HepG2 (cell line): ENCODE data around the gene KRTAP5-9. TPM values are rescaled to one million over a fixed set of nuclear protein-coding genes. Genes with fewer than 3 reads are reported as not detected.

Experiments
- ATAC-seq: fragments of 200-7000 bp; cut with Tn5 transposase; 3 replicates; pipeline ENCODE4 v1.9.1; 2020; ENCODE audit warnings: mild to moderate bottlenecking, moderate library complexity
- BruUV-seq: library from RNA; stranded (reverse); fragments of 400-500 nt; replicated peaks from 2 replicates; lab custom pipeline; 2021; lab: Mats Ljungman, UMichigan
- CTCF ChIA-PET: fragments of 300-600 bp; formaldehyde crosslinking; extraction: SDS; loops from one replicate; lab custom pipeline; 2021; ENCODE audit warnings: low total read pairs, inconsistent platforms, low intra/inter-chr PET ratio; lab: Yijun Ruan, JAX
- POLR2A ChIA-PET: fragments of 350-600 bp; sonication (Branson Sonifier 250); formaldehyde crosslinking; loops from one replicate; lab custom pipeline; 2020; ENCODE audit warnings: antibody characterized with exemption, inconsistent platforms; lab: Yijun Ruan, JAX
- DNase-seq: peaks from one replicate; pipeline ENCODE4 v3.0.0-alpha.2; 2015; ENCODE audit warnings: low spot score
- FAIRE-seq: peaks from 3 replicates; lab custom pipeline; 2011; peaks lifted over from hg19 to GRCh38; lab: Jason Lieb, UNC
- H2AFZ ChIP-seq: one replicate; pipeline ENCODE4 v1.6.1; 2011; ENCODE audit warnings: low read length, inconsistent platforms
- H3K27ac ChIP-seq: fragments of 300-600 bp; 3 replicates; pipeline ENCODE4 v1.8.0; 2011; ENCODE audit warnings: mixed run types, mild to moderate bottlenecking, mixed read lengths, low read length, inconsistent platforms; ENCODE audit not compliant: insufficient read depth; ENCODE audit errors: extremely low read length
- H3K27me3 ChIP-seq, 2 experiments: fragments of 200-600 bp in 1 of 2; 2 replicates in 1 of 2; 3 replicates in 1 of 2; pipeline versions ENCODE4 v1.6.0 to v1.8.0; 2011; ENCODE audit warnings: low read length in 2 of 2, mild to moderate bottlenecking in 2 of 2, moderate library complexity in 2 of 2, inconsistent platforms in 1 of 2; ENCODE audit not compliant: insufficient read depth in 2 of 2, control insufficient read depth in 1 of 2
- H3K36me3 ChIP-seq, 2 experiments: fragments of 200-600 bp in 1 of 2; replicated peaks in 1 of 2; 2 replicates in 1 of 2; 3 replicates in 1 of 2; pipeline versions ENCODE4 v1.5.1 to v1.8.0; 2011; ENCODE audit warnings: low read length in 2 of 2, inconsistent platforms in 1 of 2; ENCODE audit not compliant: insufficient read depth in 2 of 2, control insufficient read depth in 1 of 2
- H3K4me1 ChIP-seq: 2 replicates; pipeline ENCODE4 v1.5.1; 2012; ENCODE audit warnings: low read length, inconsistent platforms; ENCODE audit not compliant: insufficient read depth
- H3K4me2 ChIP-seq: 2 replicates; pipeline ENCODE4 v1.6.0; 2011; ENCODE audit warnings: low read depth, low read length, inconsistent platforms
- H3K4me3 ChIP-seq, 3 experiments: fragments of 200-600 bp in 1 of 3; sonication (generic), shearing (Covaris generic) in 1 of 3; replicated peaks in 1 of 3; 2 replicates each; pipeline ENCODE4 v1.5.1; 2011 to 2016; ENCODE audit warnings: low read length in 3 of 3, inconsistent platforms in 2 of 3, low read depth in 2 of 3, mild to moderate bottlenecking in 2 of 3, control low read depth in 1 of 3, mixed read lengths in 1 of 3; ENCODE audit not compliant: insufficient read depth in 1 of 3
- H3K79me2 ChIP-seq: one replicate; pipeline ENCODE4 v1.6.1; 2011; ENCODE audit warnings: low read length, inconsistent platforms; ENCODE audit not compliant: insufficient read depth
- H3K9ac ChIP-seq: 2 replicates; pipeline ENCODE4 v1.6.0; 2011; ENCODE audit warnings: mild to moderate bottlenecking, low read depth, low read length, inconsistent platforms; ENCODE audit not compliant: insufficient read depth
- H3K9me3 ChIP-seq: 2 replicates; pipeline ENCODE4 v1.5.1; 2012; ENCODE audit warnings: mild to moderate bottlenecking, low read length
- H4K20me1 ChIP-seq: 2 replicates; pipeline ENCODE4 v1.6.0; 2011; ENCODE audit warnings: inconsistent platforms, mild to moderate bottlenecking, low read length, moderate library complexity; ENCODE audit not compliant: insufficient read depth
- ADNP ChIP-seq: sonication (generic); formaldehyde crosslinking; IDR thresholded peaks from 2 replicates; pipeline ENCODE4 v1.4.0; 2020; ENCODE audit warnings: missing genetic modification reagents
- ATF7 ChIP-seq, 2 experiments: fragments of 450-650 bp in 1 of 2; sonication (generic) in 1 of 2; formaldehyde crosslinking in 1 of 2; IDR thresholded peaks; 2 replicates each; pipeline versions ENCODE4 v1.4.0 to v1.6.1; 2016 to 2020; ENCODE audit warnings: antibody characterized with exemption in 1 of 2, mild to moderate bottlenecking in 1 of 2, missing genetic modification reagents in 1 of 2
- LCORL ChIP-seq, 2 experiments: fragments of 450-650 bp in 1 of 2; sonication (generic) in 1 of 2; formaldehyde crosslinking in 1 of 2; IDR thresholded peaks; 2 replicates each; pipeline versions ENCODE4 v1.5.0 to v1.6.1; 2017 to 2020; ENCODE audit warnings: antibody characterized with exemption in 1 of 2, missing genetic modification reagents in 1 of 2
- MAFG ChIP-seq: sonication (generic); formaldehyde crosslinking; IDR thresholded peaks from 2 replicates; pipeline ENCODE4 v1.5.1; 2020; ENCODE audit warnings: mild to moderate bottlenecking, missing genetic modification reagents
- NBN ChIP-seq: fragments of 450-650 bp; conservative IDR thresholded peaks from 2 replicates; pipeline ENCODE4 v1.6.1; 2017
- RAD51 ChIP-seq: fragments of 450-650 bp; IDR thresholded peaks from 2 replicates; pipeline ENCODE4 v1.6.1; 2016; ENCODE audit warnings: borderline replicate concordance
- RERE ChIP-seq: IDR thresholded peaks from 2 replicates; pipeline ENCODE4 v1.6.1; 2016; ENCODE audit warnings: low read depth, missing genetic modification reagents, missing compliant biosample characterization
- ZBTB43 ChIP-seq: sonication (generic); formaldehyde crosslinking; conservative IDR thresholded peaks from 2 replicates; pipeline ENCODE4 v1.4.0; 2020; ENCODE audit warnings: missing genetic modification reagents
- ZNF282 ChIP-seq: fragments of 450-650 bp; IDR thresholded peaks from 2 replicates; pipeline ENCODE4 v1.6.1; 2018; ENCODE audit not compliant: partially characterized antibody
- ZNF572 ChIP-seq: sonication (generic); formaldehyde crosslinking; IDR thresholded peaks from 2 replicates; pipeline ENCODE4 v1.5.1; 2020; ENCODE audit warnings: mild to moderate bottlenecking, missing genetic modification reagents
- ZNF747 ChIP-seq: sonication (generic); formaldehyde crosslinking; IDR thresholded peaks from 2 replicates; pipeline ENCODE4 v1.8.1; 2023; ENCODE audit warnings: missing genetic modification reagents, mild to moderate bottlenecking, borderline replicate concordance
- whole genome bisulfite sequencing: methylation state at CpG from one replicate; pipeline ENCODE4 v1.1.6; 2017; ENCODE audit warnings: low lambda C conversion rate; 5-methylcytosine and 5-hydroxymethylcytosine counted together
- in situ Hi-C: cut with HindIII; loops from 2 replicates; pipeline ENCODE4 v1.10.0; 2017; ENCODE audit warnings: low pct_unique_long_range_greater_than_20kb; ENCODE audit not compliant: extremely low pct_ligation_motif_present
- intact Hi-C: fragments of 100-400 bp; cut with micrococcal nuclease; formaldehyde crosslinking; loops from one replicate; pipeline ENCODE4 v1.10.0; 2022; ENCODE audit not compliant: unreplicated experiment
- polyA plus RNA-seq, 8 experiments: library from polyadenylated mRNA; depleted of rRNA in 3 of 8; stranded (reverse) in 7 of 8; unstranded in 1 of 8; fragments of >200 nt; fragmentation: Illumina TruSeq in 4 of 8; extraction: Trizol in 4 of 8; gene quantifications; 2 replicates each; pipeline versions ENCODE4 v1.2.1 to v1.2.3, GENCODE V29; 2011 to 2016; ENCODE audit warnings: low read depth in 4 of 8, missing spikeins in 1 of 8, mixed read lengths in 1 of 8; ENCODE audit not compliant: insufficient read depth in 1 of 8
- total RNA-seq, 5 experiments: library from RNA; depleted of rRNA; stranded (reverse); fragments of >200 nt; fragmentation: Illumina TruSeq; extraction: Trizol; gene quantifications; 2 replicates each; pipeline ENCODE4 v1.2.3, GENCODE V29; 2016; ENCODE audit warnings: low read depth in 1 of 5
- TF ChIP-seq, protein P1 (sequence below): sonication (generic); formaldehyde crosslinking; IDR thresholded peaks from 2 replicates; pipeline ENCODE4 v1.5.0; 2020; ENCODE audit warnings: mild to moderate bottlenecking, missing genetic modification reagents, moderate library complexity
- TF ChIP-seq, protein P2 (sequence below): fragments of 450-650 bp; IDR thresholded peaks from 2 replicates; pipeline ENCODE4 v1.6.1; 2017

KRTAP5-9 gene
- total and polyA plus RNA-seq, 2 of the 13 experiments (the other 11 are each of a cell fraction or from before 2014, with no cell fraction given) = 0.09 TPM; not detected in 1

DNA sequence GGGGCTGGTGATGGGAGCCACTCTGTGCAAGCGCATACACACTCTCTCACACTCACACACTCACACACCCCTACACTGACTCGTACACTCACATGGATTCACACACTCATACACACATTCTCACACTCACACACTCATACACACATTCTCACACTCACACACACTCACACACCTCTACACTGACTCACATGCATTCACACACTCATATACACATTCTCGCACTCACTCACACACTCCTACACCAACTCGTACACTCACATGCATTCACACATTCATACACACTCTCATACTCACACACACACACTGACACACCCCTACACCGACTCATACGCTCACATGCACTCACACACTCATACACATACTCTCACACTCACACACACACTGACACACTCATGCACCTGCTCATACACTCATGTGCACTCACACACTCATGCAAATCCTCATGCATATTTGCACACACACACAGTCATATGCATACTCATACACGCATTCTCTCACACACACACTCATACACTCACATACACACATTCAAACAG, 29.3 kb downstream of the KRTAP5-9 start:
- Histone ChIP-seq H2AFZ (no peak overlapping the region), H3K4me3 (no peak overlapping the region), H4K20me1 (no peaks in the 10 kb centered on the region), H3K9ac (no peak overlapping the region)
- intact Hi-C loops = no loop called here
- POLR2A ChIA-PET = no interaction called here
- 0 out of 2 replicates have a peak, but pooled peaks have one; percentile 6 for TF ChIP-seq ATF7 (IDR thresholded peaks at IDR 0.05)
- no peak for TF ChIP-seq ATF7 (CRISPR knock-in tag; IDR thresholded peaks at IDR 0.05)
- no peak for TF ChIP-seq RERE (CRISPR knock-in tag)
- TF ChIP-seq LCORL (IDR thresholded peaks at IDR 0.05) = 0 out of 2 replicates have a peak, but pooled peaks have one; percentile 36
- no peak for TF ChIP-seq LCORL (CRISPR knock-in tag; IDR thresholded peaks at IDR 0.05)
- no peak for TF ChIP-seq MAFG (CRISPR knock-in tag)
- no peak for TF ChIP-seq ZNF572
- TF ChIP-seq, protein P1, sequence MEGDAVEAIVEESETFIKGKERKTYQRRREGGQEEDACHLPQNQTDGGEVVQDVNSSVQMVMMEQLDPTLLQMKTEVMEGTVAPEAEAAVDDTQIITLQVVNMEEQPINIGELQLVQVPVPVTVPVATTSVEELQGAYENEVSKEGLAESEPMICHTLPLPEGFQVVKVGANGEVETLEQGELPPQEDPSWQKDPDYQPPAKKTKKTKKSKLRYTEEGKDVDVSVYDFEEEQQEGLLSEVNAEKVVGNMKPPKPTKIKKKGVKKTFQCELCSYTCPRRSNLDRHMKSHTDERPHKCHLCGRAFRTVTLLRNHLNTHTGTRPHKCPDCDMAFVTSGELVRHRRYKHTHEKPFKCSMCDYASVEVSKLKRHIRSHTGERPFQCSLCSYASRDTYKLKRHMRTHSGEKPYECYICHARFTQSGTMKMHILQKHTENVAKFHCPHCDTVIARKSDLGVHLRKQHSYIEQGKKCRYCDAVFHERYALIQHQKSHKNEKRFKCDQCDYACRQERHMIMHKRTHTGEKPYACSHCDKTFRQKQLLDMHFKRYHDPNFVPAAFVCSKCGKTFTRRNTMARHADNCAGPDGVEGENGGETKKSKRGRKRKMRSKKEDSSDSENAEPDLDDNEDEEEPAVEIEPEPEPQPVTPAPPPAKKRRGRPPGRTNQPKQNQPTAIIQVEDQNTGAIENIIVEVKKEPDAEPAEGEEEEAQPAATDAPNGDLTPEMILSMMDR = no peak
- peak; percentile 19 for TF ChIP-seq ZNF282
- TF ChIP-seq ADNP = no peak
- TF ChIP-seq, protein P2, sequence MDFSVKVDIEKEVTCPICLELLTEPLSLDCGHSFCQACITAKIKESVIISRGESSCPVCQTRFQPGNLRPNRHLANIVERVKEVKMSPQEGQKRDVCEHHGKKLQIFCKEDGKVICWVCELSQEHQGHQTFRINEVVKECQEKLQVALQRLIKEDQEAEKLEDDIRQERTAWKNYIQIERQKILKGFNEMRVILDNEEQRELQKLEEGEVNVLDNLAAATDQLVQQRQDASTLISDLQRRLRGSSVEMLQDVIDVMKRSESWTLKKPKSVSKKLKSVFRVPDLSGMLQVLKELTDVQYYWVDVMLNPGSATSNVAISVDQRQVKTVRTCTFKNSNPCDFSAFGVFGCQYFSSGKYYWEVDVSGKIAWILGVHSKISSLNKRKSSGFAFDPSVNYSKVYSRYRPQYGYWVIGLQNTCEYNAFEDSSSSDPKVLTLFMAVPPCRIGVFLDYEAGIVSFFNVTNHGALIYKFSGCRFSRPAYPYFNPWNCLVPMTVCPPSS = 0 out of 2 replicates have a peak, but pooled peaks have one; percentile 53
- TF ChIP-seq ZNF747 (CRISPR knock-in tag) = no peak
- 0 out of 2 replicates have a peak, but pooled peaks have one; percentile 32 for TF ChIP-seq NBN
- TF ChIP-seq RAD51 = 0 out of 2 replicates have a peak, but pooled peaks have one; percentile 16
- TF ChIP-seq ZBTB43 = 0 out of 2 replicates have a peak, but pooled peaks have one; percentile 26
- TF ChIP-seq, all 625 proteins: peak for 7
- no peaks in the 10 kb centered on the region for H3K9me3 ChIP-seq
- H3K4me2 ChIP-seq = no peak overlapping the region
- no peak overlapping the region for H3K27ac ChIP-seq
- H3K36me3 ChIP-seq = no peaks in the 10 kb centered on the region
- ATAC-seq = no peak
- 48% methylated on average over 7 of the region's 7 CpGs for WGBS
- in situ Hi-C loops = no loop called here
- no peak for FAIRE-seq
- CTCF ChIA-PET = no interaction called here
- no peaks in the 10 kb centered on the region for H3K79me2 ChIP-seq
- H3K27me3 ChIP-seq = peaks cover 6 to 36% of the 10 kb centered on the region in 2 experiments
- H3K4me1 ChIP-seq = peaks cover 23% of the 10 kb centered on the region
- no TSS peak for BruUV-seq
- no peak for DNase-seq
